Stimulated activated effector memory CD8-positive, alpha-beta T cell treated with anti-CD3 and anti-CD28 coated beads, Interleukin-12 subunit alpha, Interleukin-12 subunit beta, amount 100 ng/mL, for 72 hours (primary cell): ENCODE data around the gene C15orf39.
"Not testable (repeated sequence)": the region's sequence is repeated elsewhere in the genome, so short reads cannot be mapped to it uniquely, and the experiment has no call there.

Experiments
- ATAC-seq: fragments of 150-1000 bp; cut with Tn5 transposase; 2 replicates; pipeline ENCODE4 v1.10.0; 2021
- DNase-seq, 2 donors: peaks; one replicate each; pipeline ENCODE4 v3.0.0; 2021 to 2022; ENCODE audit warnings: low spot score in 2 of 2
- H3K27ac Mint-ChIP-seq: one replicate; pipeline ENCODE4 v1.8.0; 2022; ENCODE audit warnings: mild to moderate bottlenecking, mixed read lengths
- H3K36me3 Mint-ChIP-seq: one replicate; pipeline ENCODE4 v1.8.0; 2022; ENCODE audit warnings: mild to moderate bottlenecking, mixed read lengths
- H3K4me1 Mint-ChIP-seq: one replicate; pipeline ENCODE4 v1.8.0; 2022; ENCODE audit warnings: mixed read lengths
- H3K4me3 Mint-ChIP-seq: one replicate; pipeline ENCODE4 v1.8.0; 2022; ENCODE audit warnings: mild to moderate bottlenecking, mixed read lengths
- H3K9me3 Mint-ChIP-seq: one replicate; pipeline ENCODE4 v1.8.0; 2022; ENCODE audit warnings: mixed read lengths

Gene C15orf39

GRCh38 chr15:75227112-75227511 is 25.4 kb downstream of the C15orf39 start:
- not testable (repeated sequence) for DNase-seq, H3K27ac Mint-ChIP-seq, ATAC-seq, H3K9me3 Mint-ChIP-seq, H3K4me3 Mint-ChIP-seq, H3K4me1 Mint-ChIP-seq, H3K36me3 Mint-ChIP-seq

GRCh38 chr15:75227663-75228280 is 26.1 kb downstream of the C15orf39 start:
- H3K4me3 Mint-ChIP-seq, result no peak overlapping the region
- H3K4me1 Mint-ChIP-seq, result no peaks in the 10 kb centered on the region
- no peak overlapping the region for H3K27ac Mint-ChIP-seq
- DNase-seq (no peak), ATAC-seq (no peak)
- no peaks in the 10 kb centered on the region for H3K9me3 Mint-ChIP-seq
- H3K36me3 Mint-ChIP-seq, result no peaks in the 10 kb centered on the region

GRCh38 chr15:75228787-75229186 is 27.1 kb downstream of the C15orf39 start:
- DNase-seq (no peak), ATAC-seq (no peak)
- H3K4me3 Mint-ChIP-seq, result no peak overlapping the region
- H3K36me3 Mint-ChIP-seq, result no peaks in the 10 kb centered on the region
- H3K27ac Mint-ChIP-seq, result no peak overlapping the region
- no peaks in the 10 kb centered on the region for H3K4me1 Mint-ChIP-seq
- H3K9me3 Mint-ChIP-seq, result no peaks in the 10 kb centered on the region

- Mint-ChIP-seq H3K27ac (no peak overlapping the region), H3K36me3 (no peaks in the 10 kb centered on the region), H3K9me3 (no peaks in the 10 kb centered on the region), H3K4me3 (no peak overlapping the region), H3K4me1 (no peaks in the 10 kb centered on the region)
- no peak for DNase-seq
- no peak for ATAC-seq
Measured at GRCh38 chr15:75229191-75230015, 27.7 kb downstream of the C15orf39 start.

- no peaks in the 10 kb centered on the region for H3K4me1 Mint-ChIP-seq
- H3K4me3 Mint-ChIP-seq, result no peak overlapping the region
- H3K36me3 Mint-ChIP-seq, result no peaks in the 10 kb centered on the region
- no peak overlapping the region for H3K27ac Mint-ChIP-seq
- ATAC-seq (no peak), DNase-seq (no peak)
- H3K9me3 Mint-ChIP-seq, result no peaks in the 10 kb centered on the region
Measured at GRCh38 chr15:75230016-75230343, 28.3 kb downstream of the C15orf39 start.

GRCh38 chr15:75230551-75231371 is 29.1 kb downstream of the C15orf39 start:
- no peak for DNase-seq
- Mint-ChIP-seq H3K4me1 (no peaks in the 10 kb centered on the region), H3K4me3 (no peak overlapping the region), H3K9me3 (no peaks in the 10 kb centered on the region), H3K36me3 (no peaks in the 10 kb centered on the region), H3K27ac (no peak overlapping the region)
- ATAC-seq, result no peak

GRCh38 chr15:75231836-75232235 is 30.2 kb downstream of the C15orf39 start:
- H3K36me3 Mint-ChIP-seq, result no peaks in the 10 kb centered on the region
- no peak overlapping the region for H3K27ac Mint-ChIP-seq
- no peaks in the 10 kb centered on the region for H3K9me3 Mint-ChIP-seq
- no peaks in the 10 kb centered on the region for H3K4me1 Mint-ChIP-seq
- no peak for ATAC-seq
- DNase-seq, result no peak
- H3K4me3 Mint-ChIP-seq, result no peak overlapping the region

GRCh38 chr15:75232252-75232813 is 30.7 kb downstream of the C15orf39 start:
- no peak overlapping the region for H3K27ac Mint-ChIP-seq
- H3K9me3 Mint-ChIP-seq, result no peaks in the 10 kb centered on the region

GRCh38 chr15:75232826-75233503 is 31.3 kb downstream of the C15orf39 start:
- DNase-seq (no peak), ATAC-seq (no peak)
- Mint-ChIP-seq H3K27ac (no peak overlapping the region), H3K4me1 (no peaks in the 10 kb centered on the region), H3K36me3 (no peaks in the 10 kb centered on the region), H3K4me3 (no peak overlapping the region), H3K9me3 (no peaks in the 10 kb centered on the region)

More at GRCh38 chr15:75232252-75232813, 30.7 kb downstream of the C15orf39 start:
- Mint-ChIP-seq H3K4me3 (no peak overlapping the region), H3K36me3 (no peaks in the 10 kb centered on the region), H3K4me1 (no peaks in the 10 kb centered on the region)
- ATAC-seq (no peak), DNase-seq (no peak)

GRCh38 chr15:75233504-75234190 is 32.0 kb downstream of the C15orf39 start:
- ATAC-seq, result no peak
- no peak for DNase-seq
- no peak overlapping the region for H3K4me3 Mint-ChIP-seq
- H3K36me3 Mint-ChIP-seq, result no peaks in the 10 kb centered on the region
- no peaks in the 10 kb centered on the region for H3K9me3 Mint-ChIP-seq
- no peaks in the 10 kb centered on the region for H3K4me1 Mint-ChIP-seq
- H3K27ac Mint-ChIP-seq, result no peak overlapping the region

- Mint-ChIP-seq H3K9me3 (no peaks in the 10 kb centered on the region), H3K27ac (no peak overlapping the region), H3K4me1 (no peaks in the 10 kb centered on the region), H3K36me3 (no peaks in the 10 kb centered on the region), H3K4me3 (no peak overlapping the region)
- no peak for ATAC-seq
- no peak for DNase-seq
Measured at GRCh38 chr15:75234191-75234810, 32.6 kb downstream of the C15orf39 start.

- no peaks in the 10 kb centered on the region for H3K4me1 Mint-ChIP-seq
- ATAC-seq (no peak), DNase-seq (no peak)
- H3K9me3 Mint-ChIP-seq, result no peaks in the 10 kb centered on the region
- H3K4me3 Mint-ChIP-seq, result no peak overlapping the region
- no peaks in the 10 kb centered on the region for H3K36me3 Mint-ChIP-seq
- peak overlapping the region; percentile 49 for H3K27ac Mint-ChIP-seq
Measured at GRCh38 chr15:75235051-75235673, 33.5 kb downstream of the C15orf39 start.

- Mint-ChIP-seq H3K9me3 (no peaks in the 10 kb centered on the region), H3K36me3 (no peaks in the 10 kb centered on the region), H3K4me3 (no peak overlapping the region), H3K27ac (peak overlapping the region; percentile 50), H3K4me1 (no peaks in the 10 kb centered on the region)
- DNase-seq (no peak), ATAC-seq (no peak)
Measured at GRCh38 chr15:75235760-75236729, 34.4 kb downstream of the C15orf39 start.
